Vagina (tissue), 2 donors: ENCODE data around the gene CREM.

Source experiments
- POLR2A ChIP-seq, 2 donors: fragments of 450-650 bp; IDR thresholded peaks; one replicate each; pipeline ENCODE4 v1.6.1; 2017; ENCODE audit warnings: antibody characterized with exemption in 2 of 2, mild to moderate bottlenecking in 2 of 2, moderate library complexity in 2 of 2
- TF ChIP-seq, protein P1 (sequence below), 3 experiments: fragments of 450-650 bp in 2 of 3; fragments of 200-600 bp in 1 of 3; sonication (generic) in 1 of 3; IDR thresholded peaks; one replicate each; pipeline ENCODE4 v1.5.1; 2017 to 2019; ENCODE audit warnings: antibody characterized with exemption in 3 of 3, mild to moderate bottlenecking in 2 of 3, moderate library complexity in 2 of 3

DNA sequence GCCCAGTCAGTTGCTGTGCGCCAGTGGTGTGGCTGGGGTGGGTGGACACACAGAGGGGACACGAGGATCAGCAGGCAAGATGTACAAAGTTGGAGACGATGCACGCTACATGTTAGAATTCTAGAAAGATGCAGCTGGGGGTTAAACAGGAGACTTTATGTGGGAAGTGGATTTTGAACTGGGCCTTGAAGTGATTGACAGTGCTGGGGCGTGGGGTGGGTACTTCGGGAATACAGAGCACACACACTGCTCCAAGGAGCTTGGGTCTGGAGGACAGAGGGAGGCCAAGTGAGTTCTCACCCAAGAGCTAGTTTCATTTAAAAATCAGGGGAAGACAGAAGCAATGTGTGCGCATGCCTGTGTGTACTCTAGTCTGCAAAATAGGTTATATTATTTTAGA lies 87.1 kb downstream of the CREM start:
- TF ChIP-seq POLR2A (IDR thresholded peaks at IDR 0.05), result no peak
- TF ChIP-seq, protein P1, sequence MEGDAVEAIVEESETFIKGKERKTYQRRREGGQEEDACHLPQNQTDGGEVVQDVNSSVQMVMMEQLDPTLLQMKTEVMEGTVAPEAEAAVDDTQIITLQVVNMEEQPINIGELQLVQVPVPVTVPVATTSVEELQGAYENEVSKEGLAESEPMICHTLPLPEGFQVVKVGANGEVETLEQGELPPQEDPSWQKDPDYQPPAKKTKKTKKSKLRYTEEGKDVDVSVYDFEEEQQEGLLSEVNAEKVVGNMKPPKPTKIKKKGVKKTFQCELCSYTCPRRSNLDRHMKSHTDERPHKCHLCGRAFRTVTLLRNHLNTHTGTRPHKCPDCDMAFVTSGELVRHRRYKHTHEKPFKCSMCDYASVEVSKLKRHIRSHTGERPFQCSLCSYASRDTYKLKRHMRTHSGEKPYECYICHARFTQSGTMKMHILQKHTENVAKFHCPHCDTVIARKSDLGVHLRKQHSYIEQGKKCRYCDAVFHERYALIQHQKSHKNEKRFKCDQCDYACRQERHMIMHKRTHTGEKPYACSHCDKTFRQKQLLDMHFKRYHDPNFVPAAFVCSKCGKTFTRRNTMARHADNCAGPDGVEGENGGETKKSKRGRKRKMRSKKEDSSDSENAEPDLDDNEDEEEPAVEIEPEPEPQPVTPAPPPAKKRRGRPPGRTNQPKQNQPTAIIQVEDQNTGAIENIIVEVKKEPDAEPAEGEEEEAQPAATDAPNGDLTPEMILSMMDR (IDR thresholded peaks at IDR 0.05), result no peak
